Activated CD4-positive, alpha-beta T cell treated with anti-CD3 and anti-CD28 coated beads for 36 hours (primary cell): ENCODE data around the gene NCOA4. TPM values are rescaled to one million over a fixed set of nuclear protein-coding genes. Genes with fewer than 3 reads are reported as not detected.
"Not testable (repeated sequence)": the region's sequence is repeated elsewhere in the genome, so short reads cannot be mapped to it uniquely, and the experiment has no call there.

ENCODE experiments used
- ATAC-seq: fragments of 200-7000 bp; cut with Tn5 transposase; one replicate; pipeline ENCODE4 v1.10.0; 2021; ENCODE audit warnings: mild to moderate bottlenecking, moderate library complexity
- CTCF ChIA-PET: fragments of 350-600 bp; sonication (Branson Sonifier 250); formaldehyde crosslinking; loops from one replicate; lab custom pipeline; 2021; ENCODE audit warnings: antibody characterized with exemption; lab: Charles Lee
- POLR2A ChIA-PET: fragments of 350-600 bp; sonication (Branson Sonifier 250); formaldehyde crosslinking; loops from one replicate; lab custom pipeline; 2021; ENCODE audit warnings: antibody characterized with exemption, inconsistent platforms; lab: Charles Lee
- DNase-seq: peaks from one replicate; pipeline ENCODE4 v3.0.0-alpha.2; 2020
- H3K27ac Mint-ChIP-seq: one replicate; pipeline ENCODE4 v1.8.0; 2021; ENCODE audit warnings: mixed read lengths
- H3K27me3 Mint-ChIP-seq: one replicate; pipeline ENCODE4 v1.8.0; 2021; ENCODE audit warnings: mixed read lengths
- H3K36me3 Mint-ChIP-seq: one replicate; pipeline ENCODE4 v1.8.0; 2021; ENCODE audit warnings: low read depth, mixed read lengths
- H3K4me1 Mint-ChIP-seq: one replicate; pipeline ENCODE4 v1.8.0; 2021; ENCODE audit warnings: mixed read lengths
- H3K4me3 Mint-ChIP-seq: one replicate; pipeline ENCODE4 v1.8.0; 2021; ENCODE audit warnings: mild to moderate bottlenecking, moderate library complexity, mixed read lengths
- H3K9me3 Mint-ChIP-seq: one replicate; pipeline ENCODE4 v1.8.0; 2021; ENCODE audit warnings: low read depth, mixed read lengths
- intact Hi-C, 2 experiments: fragments of 100-400 bp; cut with DNase I in 1 of 2; cut with micrococcal nuclease in 1 of 2; formaldehyde crosslinking; loops; one replicate each; pipeline versions ENCODE4 v1.14.2 to v1.15.1; 2022 to 2024; cut with DNase I, micrococcal nuclease
- total RNA-seq, 2 experiments: library from RNA; stranded (reverse); gene quantifications; one replicate each; pipeline ENCODE4 v1.2.3, GENCODE V29; 2021

The NCOA4 gene
- total RNA-seq, 2 experiments from 2014 or later, result 84.3 to 97.4 TPM

GRCh38 chr10:46068117-46068516 lies 37.7 kb upstream of the NCOA4 start:
- intact Hi-C loops, result no loop called here
- peaks cover 8% of the 10 kb centered on the region for H3K4me1 Mint-ChIP-seq
- H3K36me3 Mint-ChIP-seq, result no peaks in the 10 kb centered on the region
- no peaks in the 10 kb centered on the region for H3K9me3 Mint-ChIP-seq
- no peak overlapping the region for H3K27ac Mint-ChIP-seq
- POLR2A ChIA-PET, result no interaction called here
- no peak overlapping the region for H3K4me3 Mint-ChIP-seq
- DNase-seq (no peak), ATAC-seq (no peak)
- CTCF ChIA-PET, result no interaction called here
- H3K27me3 Mint-ChIP-seq, result no peaks in the 10 kb centered on the region

- intact Hi-C loops, result no loop called here
- ATAC-seq (no peak), DNase-seq (no peak)
- ChIA-PET POLR2A (no interaction called here), CTCF (no interaction called here)
- no peak overlapping the region for H3K4me3 Mint-ChIP-seq
- no peaks in the 10 kb centered on the region for H3K36me3 Mint-ChIP-seq
- no peak overlapping the region for H3K27ac Mint-ChIP-seq
- H3K27me3 Mint-ChIP-seq, result no peaks in the 10 kb centered on the region
- no peaks in the 10 kb centered on the region for H3K9me3 Mint-ChIP-seq
- no peaks in the 10 kb centered on the region for H3K4me1 Mint-ChIP-seq
Observed at GRCh38 chr10:46064269-46064817, 33.9 kb upstream of the NCOA4 start.

- no peaks in the 10 kb centered on the region for H3K4me1 Mint-ChIP-seq
- no peaks in the 10 kb centered on the region for H3K27me3 Mint-ChIP-seq
- intact Hi-C loops, result loop anchor here in 1 of 2 experiments (2.0 kb wide), 1 partner anchor 16 kb away; no protein-coding TSS in a partner anchor
- H3K27ac Mint-ChIP-seq, result no peak overlapping the region
- ATAC-seq, result no peak
- H3K4me3 Mint-ChIP-seq, result no peak overlapping the region
- DNase-seq, result no peak
- ChIA-PET CTCF (no interaction called here), POLR2A (no interaction called here)
- H3K36me3 Mint-ChIP-seq, result no peaks in the 10 kb centered on the region
- H3K9me3 Mint-ChIP-seq, result no peaks in the 10 kb centered on the region
Observed at GRCh38 chr10:46062723-46063428, 32.5 kb upstream of the NCOA4 start.

- H3K27me3 Mint-ChIP-seq, result no peaks in the 10 kb centered on the region
- no peak overlapping the region for H3K27ac Mint-ChIP-seq
- peaks cover 6% of the 10 kb centered on the region for H3K9me3 Mint-ChIP-seq
- no peaks in the 10 kb centered on the region for H3K4me1 Mint-ChIP-seq
- intact Hi-C loops, result no loop called here
- ATAC-seq (no peak), DNase-seq (no peak)
- peaks cover 3% of the 10 kb centered on the region for H3K36me3 Mint-ChIP-seq
- H3K4me3 Mint-ChIP-seq, result no peak overlapping the region
- POLR2A ChIA-PET, result no interaction called here
- CTCF ChIA-PET, result interaction anchor here (0.7 kb wide), 1 partner anchor 34 kb away, joined by 3 read pairs; no protein-coding TSS in a partner anchor
Observed at GRCh38 chr10:46060706-46061105, 30.3 kb upstream of the NCOA4 start.

- H3K36me3 Mint-ChIP-seq, DNase-seq, ATAC-seq, CTCF ChIA-PET, POLR2A ChIA-PET, H3K4me3 Mint-ChIP-seq, H3K27ac Mint-ChIP-seq, H3K27me3 Mint-ChIP-seq, H3K4me1 Mint-ChIP-seq, H3K9me3 Mint-ChIP-seq, intact Hi-C loops: not testable (repeated sequence)
Observed at GRCh38 chr10:46057927-46058326, 27.5 kb upstream of the NCOA4 start.

- H3K4me3 Mint-ChIP-seq, result no peak overlapping the region
- ATAC-seq (no peak), DNase-seq (no peak)
- H3K27me3 Mint-ChIP-seq, result no peaks in the 10 kb centered on the region
- intact Hi-C loops, result no loop called here
- ChIA-PET POLR2A (no interaction called here), CTCF (interaction anchor here (0.7 kb wide), 1 partner anchor 13 kb away, joined by 3 read pairs; no protein-coding TSS in a partner anchor)
- H3K36me3 Mint-ChIP-seq, result peaks cover 3% of the 10 kb centered on the region
- no peak overlapping the region for H3K27ac Mint-ChIP-seq
- H3K4me1 Mint-ChIP-seq, result peaks cover 4% of the 10 kb centered on the region
- peaks cover 6% of the 10 kb centered on the region for H3K9me3 Mint-ChIP-seq
Observed at GRCh38 chr10:46057038-46057437, 26.6 kb upstream of the NCOA4 start.

- Mint-ChIP-seq H3K27ac (no peak overlapping the region), H3K4me3 (no peak overlapping the region)
- POLR2A ChIA-PET, result no interaction called here
Observed at GRCh38 chr10:46055771-46056170, 25.3 kb upstream of the NCOA4 start.

GRCh38 chr10:46053534-46054434 lies 23.4 kb upstream of the NCOA4 start:
- Mint-ChIP-seq H3K9me3 (peaks cover 6% of the 10 kb centered on the region), H3K4me3 (no peak overlapping the region), H3K4me1 (peaks cover 4% of the 10 kb centered on the region), H3K36me3 (peaks cover 3% of the 10 kb centered on the region), H3K27ac (no peak overlapping the region), H3K27me3 (no peaks in the 10 kb centered on the region)
- CTCF ChIA-PET, result no interaction called here
- POLR2A ChIA-PET, result no interaction called here
- intact Hi-C loops, result no loop called here
- no peak for DNase-seq
- ATAC-seq, result no peak

More at GRCh38 chr10:46055771-46056170, 25.3 kb upstream of the NCOA4 start:
- Mint-ChIP-seq H3K36me3 (peaks cover 3% of the 10 kb centered on the region), H3K9me3 (peaks cover 6% of the 10 kb centered on the region), H3K4me1 (peaks cover 4% of the 10 kb centered on the region), H3K27me3 (no peaks in the 10 kb centered on the region)
- intact Hi-C loops, result no loop called here
- DNase-seq (no peak), ATAC-seq (no peak)
- CTCF ChIA-PET, result interaction anchor here (0.6 kb wide), 1 partner anchor 1708 kb away, joined by 4 read pairs; no protein-coding TSS in a partner anchor

GRCh38 chr10:46052791-46053375 lies 22.5 kb upstream of the NCOA4 start:
- Mint-ChIP-seq H3K36me3 (peaks cover 3% of the 10 kb centered on the region), H3K4me1 (peaks cover 4% of the 10 kb centered on the region), H3K27ac (no peak overlapping the region), H3K4me3 (no peak overlapping the region), H3K27me3 (no peaks in the 10 kb centered on the region), H3K9me3 (peaks cover 6% of the 10 kb centered on the region)
- intact Hi-C loops, result no loop called here
- DNase-seq (no peak), ATAC-seq (no peak)
- ChIA-PET POLR2A (interaction anchor here (0.7 kb wide), 1 partner anchor 18 kb away, joined by 8 read pairs; no protein-coding TSS in a partner anchor), CTCF (interaction anchor here (1.0 kb wide), 1 partner anchor 23 kb away, joined by 3 read pairs; no protein-coding TSS in a partner anchor)

- ATAC-seq (no peak), DNase-seq (no peak)
- peaks cover 4% of the 10 kb centered on the region for H3K4me1 Mint-ChIP-seq
- H3K36me3 Mint-ChIP-seq, result peaks cover under 1% of the 10 kb centered on the region
- intact Hi-C loops, result no loop called here
- CTCF ChIA-PET, result interaction anchor here (1.0 kb wide), 1 partner anchor 23 kb away, joined by 3 read pairs; no protein-coding TSS in a partner anchor
- no peak overlapping the region for H3K4me3 Mint-ChIP-seq
- H3K27me3 Mint-ChIP-seq, result no peaks in the 10 kb centered on the region
- H3K27ac Mint-ChIP-seq, result no peak overlapping the region
- H3K9me3 Mint-ChIP-seq, result peaks cover 4% of the 10 kb centered on the region
- POLR2A ChIA-PET, result interaction anchor here (0.7 kb wide), 2 partner anchors 15 to 19 kb away, joined by 3 to 8 read pairs; no protein-coding TSS in a partner anchor
Observed at GRCh38 chr10:46052057-46052790, 21.8 kb upstream of the NCOA4 start.
